BLaER1 (cell line): Measurements from ENCODE around the gene KLHL29.

Experiments used
- H3K27ac ChIP-seq: shearing (Covaris generic); formaldehyde crosslinking; 2 replicates; pipeline ENCODE4 v1.8.1; 2022
- H3K27me3 ChIP-seq: shearing (Covaris generic); formaldehyde crosslinking; 2 replicates; pipeline ENCODE4 v1.8.1; 2022
- H3K36me3 ChIP-seq: shearing (Covaris generic); formaldehyde crosslinking; 2 replicates; pipeline ENCODE4 v1.8.1; 2022
- H3K4me1 ChIP-seq: shearing (Covaris generic); formaldehyde crosslinking; 2 replicates; pipeline ENCODE4 v1.8.1; 2022
- H3K4me2 ChIP-seq: shearing (Covaris generic); formaldehyde crosslinking; 2 replicates; pipeline ENCODE4 v1.8.1; 2022
- H3K4me3 ChIP-seq: shearing (Covaris generic); formaldehyde crosslinking; 2 replicates; pipeline ENCODE4 v1.8.1; 2022
- H3K9ac ChIP-seq: shearing (Covaris generic); formaldehyde crosslinking; 2 replicates; pipeline ENCODE4 v1.8.1; 2022
- H3K9me3 ChIP-seq: shearing (Covaris generic); formaldehyde crosslinking; 2 replicates; pipeline ENCODE4 v1.8.1; 2022
- H4K20me1 ChIP-seq: shearing (Covaris generic); formaldehyde crosslinking; 2 replicates; pipeline ENCODE4 v1.8.1; 2022
- Cebpa-rat ChIP-seq: shearing (Covaris generic); IDR thresholded peaks from 2 replicates; pipeline ENCODE4 v1.8.1; 2022

Gene KLHL29

GRCh38 chr2:23557455-23557854, 172.5 kb downstream of the KLHL29 start:
- Histone ChIP-seq H3K27ac (no peak overlapping the region), H3K27me3 (no peaks in the 10 kb centered on the region), H3K36me3 (no peaks in the 10 kb centered on the region), H3K9ac (no peak overlapping the region), H3K9me3 (no peaks in the 10 kb centered on the region), H3K4me2 (no peak overlapping the region), H3K4me1 (peaks cover 13% of the 10 kb centered on the region), H4K20me1 (no peaks in the 10 kb centered on the region), H3K4me3 (no peak overlapping the region)
- TF ChIP-seq Cebpa-rat, result no peak

GRCh38 chr2:23559561-23560239, 174.7 kb downstream of the KLHL29 start:
- TF ChIP-seq Cebpa-rat, result no peak
- Histone ChIP-seq H3K9ac (no peak overlapping the region), H3K4me3 (no peak overlapping the region), H3K27ac (no peak overlapping the region), H3K4me2 (no peak overlapping the region), H3K4me1 (peaks cover 8% of the 10 kb centered on the region), H3K9me3 (no peaks in the 10 kb centered on the region), H3K36me3 (no peaks in the 10 kb centered on the region), H4K20me1 (no peaks in the 10 kb centered on the region), H3K27me3 (no peaks in the 10 kb centered on the region)

- Histone ChIP-seq H3K4me3 (no peak overlapping the region), H4K20me1 (no peaks in the 10 kb centered on the region), H3K27ac (no peak overlapping the region), H3K4me1 (peaks cover 8% of the 10 kb centered on the region), H3K9ac (no peak overlapping the region), H3K9me3 (no peaks in the 10 kb centered on the region), H3K27me3 (no peaks in the 10 kb centered on the region), H3K36me3 (no peaks in the 10 kb centered on the region), H3K4me2 (no peak overlapping the region)
- no peak for TF ChIP-seq Cebpa-rat
These were observed 176.1 kb downstream of the KLHL29 start for GRCh38 chr2:23561088-23561487.

- Histone ChIP-seq H3K9ac (no peak overlapping the region), H3K9me3 (no peaks in the 10 kb centered on the region), H3K36me3 (no peaks in the 10 kb centered on the region), H3K27me3 (no peaks in the 10 kb centered on the region), H3K4me1 (peaks cover 8% of the 10 kb centered on the region), H3K27ac (no peak overlapping the region), H4K20me1 (no peaks in the 10 kb centered on the region), H3K4me2 (no peak overlapping the region), H3K4me3 (no peak overlapping the region)
- no peak for TF ChIP-seq Cebpa-rat
These were observed 176.6 kb downstream of the KLHL29 start for GRCh38 chr2:23561544-23561943.

- no peak overlapping the region for H3K4me2 ChIP-seq
- no peak overlapping the region for H3K27ac ChIP-seq
- H3K36me3 ChIP-seq, result no peaks in the 10 kb centered on the region
- H3K4me3 ChIP-seq, result no peak overlapping the region
- H3K27me3 ChIP-seq, result no peaks in the 10 kb centered on the region
- no peak for TF ChIP-seq Cebpa-rat
- peaks cover 3% of the 10 kb centered on the region for H3K4me1 ChIP-seq
- H4K20me1 ChIP-seq, result no peaks in the 10 kb centered on the region
- no peaks in the 10 kb centered on the region for H3K9me3 ChIP-seq
- no peak overlapping the region for H3K9ac ChIP-seq
These were observed 177.2 kb downstream of the KLHL29 start for GRCh38 chr2:23562143-23562542.

GRCh38 chr2:23563151-23563550, 178.2 kb downstream of the KLHL29 start:
- no peaks in the 10 kb centered on the region for H3K36me3 ChIP-seq
- no peak overlapping the region for H3K4me2 ChIP-seq
- no peaks in the 10 kb centered on the region for H3K9me3 ChIP-seq
- TF ChIP-seq Cebpa-rat, result no peak
- no peaks in the 10 kb centered on the region for H3K4me1 ChIP-seq
- no peak overlapping the region for H3K27ac ChIP-seq
- no peaks in the 10 kb centered on the region for H3K27me3 ChIP-seq
- H3K4me3 ChIP-seq, result no peak overlapping the region
- no peak overlapping the region for H3K9ac ChIP-seq
- no peaks in the 10 kb centered on the region for H4K20me1 ChIP-seq

GRCh38 chr2:23563673-23564614, 179.0 kb downstream of the KLHL29 start:
- no peaks in the 10 kb centered on the region for H3K4me1 ChIP-seq

GRCh38 chr2:23564615-23564960, 179.6 kb downstream of the KLHL29 start:
- no peak for TF ChIP-seq Cebpa-rat
- H3K27ac ChIP-seq, result no peak overlapping the region
- no peak overlapping the region for H3K4me3 ChIP-seq

More at GRCh38 chr2:23563673-23564614, 179.0 kb downstream of the KLHL29 start:
- Histone ChIP-seq H3K4me2 (no peak overlapping the region), H3K9ac (no peak overlapping the region), H3K27me3 (no peaks in the 10 kb centered on the region), H3K4me3 (no peak overlapping the region), H4K20me1 (no peaks in the 10 kb centered on the region), H3K36me3 (no peaks in the 10 kb centered on the region), H3K9me3 (no peaks in the 10 kb centered on the region), H3K27ac (no peak overlapping the region)
- TF ChIP-seq Cebpa-rat, result no peak

GRCh38 chr2:23565374-23565773, 180.4 kb downstream of the KLHL29 start:
- no peak for TF ChIP-seq Cebpa-rat
- H3K4me1 ChIP-seq, result no peaks in the 10 kb centered on the region
- no peaks in the 10 kb centered on the region for H4K20me1 ChIP-seq
- no peaks in the 10 kb centered on the region for H3K36me3 ChIP-seq
- no peaks in the 10 kb centered on the region for H3K9me3 ChIP-seq
- H3K4me2 ChIP-seq, result no peak overlapping the region
- no peak overlapping the region for H3K27ac ChIP-seq
- H3K27me3 ChIP-seq, result no peaks in the 10 kb centered on the region
- H3K9ac ChIP-seq, result no peak overlapping the region
- no peak overlapping the region for H3K4me3 ChIP-seq

More at GRCh38 chr2:23564615-23564960, 179.6 kb downstream of the KLHL29 start:
- no peaks in the 10 kb centered on the region for H4K20me1 ChIP-seq
- H3K27me3 ChIP-seq, result no peaks in the 10 kb centered on the region
- H3K9me3 ChIP-seq, result no peaks in the 10 kb centered on the region
- H3K4me1 ChIP-seq, result no peaks in the 10 kb centered on the region
- H3K4me2 ChIP-seq, result no peak overlapping the region
- H3K36me3 ChIP-seq, result no peaks in the 10 kb centered on the region
- no peak overlapping the region for H3K9ac ChIP-seq

- no peak overlapping the region for H3K27ac ChIP-seq
- no peak overlapping the region for H3K4me2 ChIP-seq
- no peaks in the 10 kb centered on the region for H4K20me1 ChIP-seq
- no peaks in the 10 kb centered on the region for H3K9me3 ChIP-seq
- no peak overlapping the region for H3K4me3 ChIP-seq
- no peaks in the 10 kb centered on the region for H3K4me1 ChIP-seq
- no peak overlapping the region for H3K9ac ChIP-seq
- no peak for TF ChIP-seq Cebpa-rat
- no peaks in the 10 kb centered on the region for H3K36me3 ChIP-seq
- no peaks in the 10 kb centered on the region for H3K27me3 ChIP-seq
These were observed 180.8 kb downstream of the KLHL29 start for GRCh38 chr2:23565814-23566213.
